Measurements from ENCODE around the gene ROBO1.
"Not testable (repeated sequence)": the region's sequence is repeated elsewhere in the genome, so short reads cannot be mapped to it uniquely, and the experiment has no call there.

Gene ROBO1

DNA sequence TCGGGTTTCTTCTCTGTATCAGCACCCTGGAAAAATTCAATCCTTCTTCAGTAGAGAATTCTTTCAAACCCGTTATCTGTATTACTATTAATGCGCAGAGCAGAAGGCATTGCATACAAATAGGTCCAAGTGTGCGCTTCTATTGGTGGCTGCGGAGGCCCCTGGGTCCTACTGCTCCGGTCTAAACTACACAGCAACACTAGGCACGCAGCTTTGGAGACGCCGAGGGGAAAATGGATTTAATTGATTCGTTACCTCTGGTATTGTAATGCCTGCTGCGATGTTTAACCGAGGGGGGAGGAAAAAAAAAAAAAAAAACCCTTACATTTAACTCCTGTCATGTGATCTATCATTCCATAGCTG is at the start of gene ROBO1:
TSS of gene ROBO1 (minus strand) at position 94 of the 363 bp plus-strand sequence.
- no peak for DNase-seq (ENCODE audit: low read depth)

DNA sequence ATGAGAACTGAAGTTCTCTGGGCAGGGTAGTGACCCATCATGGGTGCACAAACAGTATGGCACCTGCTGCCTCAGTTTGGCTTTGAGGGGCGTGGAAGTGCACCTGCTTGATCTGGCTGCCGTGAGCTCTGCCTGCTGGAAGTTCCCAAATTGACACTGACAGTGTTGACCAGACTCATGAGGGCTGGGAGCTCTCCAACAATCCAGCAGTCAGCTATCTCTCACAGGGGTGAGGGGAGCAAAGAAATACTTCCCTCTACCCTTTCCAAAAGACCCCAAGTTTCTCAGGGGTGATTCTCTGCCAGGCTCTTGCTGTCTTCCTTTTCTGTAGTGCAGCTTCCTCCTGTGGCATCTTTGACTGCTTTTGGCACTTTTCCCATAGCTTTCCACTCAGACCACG is 49.4 kb upstream of the ROBO1 start:
- DNase-seq (ENCODE audit: low read depth): no peak

- no peak for DNase-seq (ENCODE audit: low read depth)
Measured at GRCh38 chr3:79815478-79815877, 47.7 kb upstream of the ROBO1 start.

- no peak for DNase-seq (ENCODE audit: low read depth)
Measured at GRCh38 chr3:79810581-79810980, 42.8 kb upstream of the ROBO1 start.

DNA sequence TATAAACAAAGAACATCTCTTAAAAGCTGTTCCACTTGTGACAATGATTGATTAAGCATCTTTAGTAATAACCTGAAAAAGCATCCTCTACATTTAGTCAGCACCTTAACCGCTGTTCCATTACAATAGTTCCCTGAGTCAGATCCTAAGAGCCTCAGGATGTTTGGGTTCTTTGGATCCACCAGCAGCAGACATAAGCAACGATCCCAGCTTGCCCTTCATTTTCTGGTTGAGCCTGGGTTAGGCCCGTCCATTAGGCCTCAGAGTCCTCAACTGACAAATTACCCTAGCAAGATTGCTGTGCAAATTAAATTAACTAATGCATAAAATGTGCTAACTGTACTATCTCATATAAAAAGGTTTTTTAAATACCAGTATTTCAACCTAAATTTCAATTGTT is 42.3 kb upstream of the ROBO1 start:
- no peak for DNase-seq (ENCODE audit: low read depth)

DNA sequence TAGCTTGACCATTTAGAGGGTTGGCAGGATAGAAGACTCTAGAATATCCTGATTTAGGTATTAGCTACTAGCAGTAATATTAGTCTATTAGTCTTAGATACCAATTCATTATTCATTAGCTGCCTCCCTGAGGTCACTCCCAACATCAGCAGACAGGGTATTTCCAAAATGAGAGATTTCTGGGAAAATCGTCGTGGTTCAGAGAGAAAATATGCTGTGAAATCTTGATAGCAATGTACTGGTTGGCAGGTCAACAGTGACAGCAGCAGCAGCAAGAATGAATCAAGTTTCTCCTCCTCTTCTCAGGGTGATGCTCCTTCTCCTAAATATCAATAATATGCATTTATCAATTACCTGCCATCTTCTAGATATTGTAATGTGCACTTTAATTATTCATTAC is 41.3 kb upstream of the ROBO1 start:
- DNase-seq (ENCODE audit: low read depth): no peak

DNA sequence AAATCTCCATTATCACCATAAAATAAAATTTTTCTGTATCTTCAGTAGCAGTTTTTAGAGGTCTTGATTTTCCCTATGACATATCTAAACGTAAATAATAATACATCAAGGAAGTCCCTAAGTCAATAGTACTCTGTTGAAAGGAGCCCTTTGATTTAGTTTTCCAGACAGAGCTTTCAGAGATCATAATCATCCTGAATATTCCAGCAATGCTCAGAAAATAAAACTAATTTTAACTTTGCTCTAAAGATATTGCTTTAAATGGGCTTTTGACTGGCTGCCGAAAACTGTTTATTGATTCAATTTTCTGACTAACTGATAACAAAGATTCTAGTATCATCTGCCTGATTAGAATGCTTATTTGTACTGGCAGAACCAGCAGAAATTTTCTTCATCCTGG is 40.7 kb upstream of the ROBO1 start:
- no peak for DNase-seq (ENCODE audit: low read depth)

GRCh38 chr3:79790177-79790576 is 22.4 kb upstream of the ROBO1 start:
- not testable (repeated sequence) for DNase-seq (ENCODE audit: low read depth)

GRCh38 chr3:79773291-79773690 is 5.5 kb upstream of the ROBO1 start:
- DNase-seq (ENCODE audit: low read depth): no peak

DNA sequence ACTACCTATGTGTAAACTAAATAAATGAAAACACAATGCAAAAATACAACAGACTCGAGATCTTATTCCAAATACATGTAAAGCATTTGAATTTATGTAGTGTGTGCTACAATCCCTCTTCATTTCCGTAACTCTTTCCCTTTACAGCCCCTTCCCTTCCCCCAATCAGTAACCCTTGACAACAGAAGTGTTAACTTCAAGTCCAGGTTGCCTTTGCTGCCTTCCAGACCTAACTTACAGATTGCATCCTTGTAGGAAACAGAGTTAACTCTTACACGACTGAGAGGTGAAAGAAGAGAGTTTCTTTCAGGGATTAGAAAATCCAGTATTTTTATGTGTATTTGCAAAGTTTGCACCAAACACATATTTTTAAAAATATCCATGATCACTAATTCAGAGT is 1.4 kb upstream of the ROBO1 start:
- no peak for DNase-seq (ENCODE audit: low read depth)

DNA sequence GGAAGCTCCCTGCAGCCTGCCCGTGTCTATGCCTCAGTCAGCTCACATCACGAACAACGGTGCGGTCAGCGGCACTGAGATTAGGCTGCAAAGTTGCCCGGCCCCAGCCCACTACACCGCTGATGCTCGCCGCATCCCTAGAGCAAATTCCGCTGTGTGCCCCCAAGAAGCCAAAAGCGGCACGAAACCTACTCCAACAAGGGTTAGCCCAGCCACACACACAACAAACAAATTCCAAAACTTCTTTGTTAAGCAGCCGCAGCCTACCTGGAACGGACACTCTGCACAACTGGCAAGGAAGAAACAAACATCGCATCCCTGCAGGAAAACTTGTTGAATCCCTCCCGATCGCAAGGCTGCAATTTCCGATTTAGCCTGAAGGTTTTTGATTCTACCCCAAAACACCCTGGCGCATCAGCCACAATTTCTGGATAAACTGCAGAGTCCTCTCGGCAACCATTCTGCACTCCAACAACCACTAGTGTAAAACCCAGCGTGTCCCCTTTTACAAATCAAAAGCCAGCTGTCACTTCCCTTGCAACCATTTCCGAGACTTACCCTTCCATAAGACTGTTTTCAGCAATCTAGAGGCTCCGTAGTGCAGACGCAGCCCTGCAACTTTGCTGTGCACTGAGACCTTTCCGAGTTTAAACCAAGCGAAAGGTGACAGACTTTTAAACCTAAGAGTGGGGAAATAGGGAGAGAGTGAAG is 449 bp downstream of the ROBO1 start:
- DNase-seq (ENCODE audit: low read depth): no peak

- no peak for DNase-seq (ENCODE audit: low read depth)
Measured at GRCh38 chr3:79766496-79767193, 1.2 kb downstream of the ROBO1 start.

GRCh38 chr3:79765911-79766310 is 1.9 kb downstream of the ROBO1 start:
- DNase-seq (ENCODE audit: low read depth): no peak

DNA sequence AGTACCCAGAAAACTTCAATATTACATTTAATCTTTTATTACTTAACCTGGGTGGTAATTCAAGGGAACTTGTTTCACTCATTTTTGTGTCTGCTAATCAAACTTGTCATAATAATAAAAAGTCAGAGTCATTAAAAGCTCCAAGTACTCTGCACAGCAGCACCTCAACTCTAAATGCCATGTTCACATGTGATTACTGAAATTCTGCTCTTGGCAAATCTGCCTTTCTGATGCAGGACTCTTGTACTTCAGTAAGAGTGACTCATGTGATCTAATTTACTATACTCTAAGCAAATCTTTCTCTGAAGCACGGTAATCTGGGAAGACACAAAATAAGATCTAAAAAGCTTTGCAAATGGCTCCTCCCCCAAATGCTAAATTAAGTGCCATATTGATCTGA is 6.4 kb downstream of the ROBO1 start:
- DNase-seq (ENCODE audit: low read depth): no peak

DNA sequence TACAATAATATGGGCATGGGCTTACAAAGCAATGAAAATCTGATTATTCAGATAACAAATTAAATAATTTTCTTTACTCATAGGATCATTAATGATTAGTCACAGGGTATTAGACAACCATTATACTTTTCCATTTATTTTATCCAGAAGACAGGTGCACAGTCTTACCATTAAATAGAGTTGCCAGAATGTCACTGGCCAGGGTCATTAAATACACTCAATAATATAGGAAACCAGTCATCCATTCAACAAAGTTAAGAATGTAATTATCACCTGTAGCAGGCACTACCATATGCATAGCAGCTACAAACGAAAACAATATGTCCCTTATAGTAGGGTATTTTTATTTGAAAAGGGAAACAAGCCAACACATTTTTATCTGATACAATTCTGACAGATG is 16.1 kb downstream of the ROBO1 start:
- no peak for DNase-seq (ENCODE audit: low read depth)

GRCh38 chr3:79737530-79737929 is 30.3 kb downstream of the ROBO1 start:
- DNase-seq (ENCODE audit: low read depth): no peak

- no peak for DNase-seq (ENCODE audit: low read depth)
Measured at GRCh38 chr3:79729096-79729495, 38.7 kb downstream of the ROBO1 start.

- no peak for DNase-seq (ENCODE audit: low read depth)
Measured at GRCh38 chr3:79726786-79727185, 41.0 kb downstream of the ROBO1 start.

DNA sequence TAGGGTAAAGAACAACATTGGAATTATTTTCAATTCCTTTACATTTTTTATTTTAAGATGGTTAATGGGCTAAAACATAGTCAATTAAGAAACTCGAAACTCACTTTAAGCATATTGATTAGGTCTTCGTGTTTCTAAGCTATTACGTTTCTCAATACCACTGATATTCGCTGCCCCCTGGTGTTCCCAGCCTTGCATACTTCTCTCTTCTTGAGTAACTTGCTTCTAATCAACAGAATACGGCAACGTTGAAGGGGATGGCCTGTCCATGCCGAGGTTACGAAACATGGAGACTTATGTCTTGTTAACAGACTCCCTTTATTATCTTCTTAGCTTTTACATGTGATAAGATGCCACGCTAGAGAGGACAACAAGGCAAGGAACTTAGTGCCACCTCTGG is 43.6 kb downstream of the ROBO1 start:
- no peak for DNase-seq (ENCODE audit: low read depth)

GRCh38 chr3:79690072-79690471 is 77.7 kb downstream of the ROBO1 start:
- no peak for DNase-seq (ENCODE audit: low read depth)

DNA sequence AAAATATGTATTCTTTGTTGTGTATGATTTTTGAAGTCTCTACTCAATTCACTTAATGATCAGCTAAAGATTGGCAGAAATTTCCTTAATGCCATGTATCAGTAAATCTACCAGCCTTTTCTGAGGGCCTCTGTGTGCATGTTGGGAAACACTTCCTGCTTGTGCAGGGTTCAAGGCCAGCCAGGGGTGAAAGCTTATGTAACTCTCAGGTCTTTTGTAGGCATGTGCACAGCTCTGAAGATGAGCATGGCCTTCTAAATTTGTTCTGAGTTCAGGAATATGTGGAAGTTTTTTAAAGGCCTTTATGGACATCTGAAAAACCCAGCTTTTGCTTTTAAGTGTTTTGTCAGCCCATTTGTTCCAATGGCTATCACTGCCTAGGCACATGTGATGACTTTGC is 82.7 kb downstream of the ROBO1 start:
- DNase-seq (ENCODE audit: low read depth): no peak

GRCh38 chr3:79684041-79684440 is 83.8 kb downstream of the ROBO1 start:
- no peak for DNase-seq (ENCODE audit: low read depth)

DNA sequence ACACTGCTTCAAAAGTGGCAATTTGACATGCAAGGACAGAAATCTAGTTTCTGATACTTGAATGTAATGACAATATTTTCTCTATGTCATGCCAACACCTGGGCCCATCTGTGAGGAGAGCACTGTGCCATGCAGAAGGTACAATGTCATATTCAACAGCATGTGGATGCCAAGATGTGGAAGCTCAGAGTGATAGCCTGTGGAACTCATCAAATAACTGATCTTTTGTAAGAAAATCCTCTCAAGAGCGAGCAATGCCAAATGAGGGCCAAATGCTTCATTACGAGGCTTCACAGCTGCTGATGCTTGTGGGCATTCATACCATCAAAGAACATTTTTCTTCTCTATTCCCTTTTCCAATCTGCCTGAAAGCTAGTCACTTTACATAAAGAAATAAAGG is 95.1 kb downstream of the ROBO1 start:
- no peak for DNase-seq (ENCODE audit: low read depth)

GRCh38 chr3:79672075-79672474 is 95.7 kb downstream of the ROBO1 start:
- no peak for DNase-seq (ENCODE audit: low read depth)
